22Rv1 (cell line): Measurements from ENCODE around the gene ZNF814.

Experiments used
- ZFX ChIP-seq: fragments of 450-650 bp; IDR thresholded peaks from 2 replicates; pipeline ENCODE4 v1.6.1; 2017; ENCODE audit warnings: antibody characterized with exemption, borderline replicate concordance
- TF ChIP-seq, protein P1 (sequence below): fragments of 450-650 bp; IDR thresholded peaks from 2 replicates; pipeline ENCODE4 v1.5.1; 2017; ENCODE audit warnings: mild to moderate bottlenecking

DNA sequence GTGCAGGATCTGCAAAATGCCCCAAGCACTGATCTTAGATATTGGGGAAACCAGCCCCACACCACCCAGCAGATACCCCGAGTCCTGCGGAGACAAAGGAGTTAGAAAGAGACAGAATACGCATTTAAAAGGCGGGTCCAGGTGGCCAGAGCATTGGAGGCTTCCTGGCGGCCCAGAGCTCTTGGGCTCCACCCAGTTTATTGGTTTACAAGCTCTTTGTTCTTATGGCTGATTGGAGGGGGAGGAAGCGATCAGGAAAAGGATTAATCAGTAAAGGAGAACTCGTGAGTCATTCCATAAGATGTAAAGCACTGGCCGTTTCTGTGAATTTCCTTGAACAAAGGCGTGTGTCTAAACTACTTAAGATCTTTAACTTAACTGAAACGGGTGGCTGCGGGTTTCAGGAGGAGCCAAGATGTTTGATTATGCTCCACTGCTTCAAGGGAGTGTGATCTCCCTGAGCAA, 38.3 kb downstream of the ZNF814 start:
- TF ChIP-seq, protein P1, sequence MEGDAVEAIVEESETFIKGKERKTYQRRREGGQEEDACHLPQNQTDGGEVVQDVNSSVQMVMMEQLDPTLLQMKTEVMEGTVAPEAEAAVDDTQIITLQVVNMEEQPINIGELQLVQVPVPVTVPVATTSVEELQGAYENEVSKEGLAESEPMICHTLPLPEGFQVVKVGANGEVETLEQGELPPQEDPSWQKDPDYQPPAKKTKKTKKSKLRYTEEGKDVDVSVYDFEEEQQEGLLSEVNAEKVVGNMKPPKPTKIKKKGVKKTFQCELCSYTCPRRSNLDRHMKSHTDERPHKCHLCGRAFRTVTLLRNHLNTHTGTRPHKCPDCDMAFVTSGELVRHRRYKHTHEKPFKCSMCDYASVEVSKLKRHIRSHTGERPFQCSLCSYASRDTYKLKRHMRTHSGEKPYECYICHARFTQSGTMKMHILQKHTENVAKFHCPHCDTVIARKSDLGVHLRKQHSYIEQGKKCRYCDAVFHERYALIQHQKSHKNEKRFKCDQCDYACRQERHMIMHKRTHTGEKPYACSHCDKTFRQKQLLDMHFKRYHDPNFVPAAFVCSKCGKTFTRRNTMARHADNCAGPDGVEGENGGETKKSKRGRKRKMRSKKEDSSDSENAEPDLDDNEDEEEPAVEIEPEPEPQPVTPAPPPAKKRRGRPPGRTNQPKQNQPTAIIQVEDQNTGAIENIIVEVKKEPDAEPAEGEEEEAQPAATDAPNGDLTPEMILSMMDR, result no peak
- no peak for TF ChIP-seq ZFX
